Measurements from ENCODE around the gene RPS19.

Gene RPS19

DNA sequence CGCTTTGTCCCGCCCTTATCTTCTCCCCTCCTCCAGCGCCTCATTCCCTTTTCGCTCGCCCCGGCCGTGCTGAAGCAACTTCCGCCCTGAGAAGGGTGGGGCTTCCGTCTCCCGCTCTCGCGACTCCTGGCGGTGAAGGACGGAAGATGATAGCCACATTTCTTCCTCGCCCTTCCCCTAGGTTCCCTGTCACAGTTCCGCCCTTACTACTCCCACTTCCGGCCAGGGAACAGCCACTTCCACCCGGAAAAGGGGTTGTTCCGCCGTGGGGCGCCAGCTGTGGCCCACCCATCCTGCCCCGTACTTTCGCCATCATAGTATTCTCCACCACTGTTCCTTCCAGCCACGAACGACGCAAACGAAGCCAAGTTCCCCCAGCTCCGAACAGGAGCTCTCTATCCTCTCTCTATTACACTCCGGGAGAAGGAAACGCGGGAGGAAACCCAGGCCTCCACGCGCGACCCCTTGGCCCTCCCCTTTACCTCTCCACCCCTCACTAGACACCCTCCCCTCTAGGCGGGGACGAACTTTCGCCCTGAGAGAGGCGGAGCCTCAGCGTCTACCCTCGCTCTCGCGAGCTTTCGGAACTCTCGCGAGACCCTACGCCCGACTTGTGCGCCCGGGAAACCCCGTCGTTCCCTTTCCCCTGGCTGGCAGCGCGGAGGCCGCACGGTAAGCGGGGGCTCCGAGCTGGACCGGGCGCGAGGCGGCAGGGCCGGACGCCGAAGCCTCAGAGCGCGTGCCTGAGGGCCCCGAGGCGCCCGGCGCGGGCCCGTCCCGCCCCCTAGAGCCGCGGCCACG lies at the start of gene RPS19:
TSS of gene RPS19 (plus strand) at position 638 of the 801 bp plus-strand sequence. CDS start 520 bp downstream, outside the sequence.
- peak within 1 kb of the TSS; percentile 94 for H3K4me3 Mint-ChIP-seq
- peak; percentile 98 for DNase-seq
- TF ChIP-seq, protein P1, sequence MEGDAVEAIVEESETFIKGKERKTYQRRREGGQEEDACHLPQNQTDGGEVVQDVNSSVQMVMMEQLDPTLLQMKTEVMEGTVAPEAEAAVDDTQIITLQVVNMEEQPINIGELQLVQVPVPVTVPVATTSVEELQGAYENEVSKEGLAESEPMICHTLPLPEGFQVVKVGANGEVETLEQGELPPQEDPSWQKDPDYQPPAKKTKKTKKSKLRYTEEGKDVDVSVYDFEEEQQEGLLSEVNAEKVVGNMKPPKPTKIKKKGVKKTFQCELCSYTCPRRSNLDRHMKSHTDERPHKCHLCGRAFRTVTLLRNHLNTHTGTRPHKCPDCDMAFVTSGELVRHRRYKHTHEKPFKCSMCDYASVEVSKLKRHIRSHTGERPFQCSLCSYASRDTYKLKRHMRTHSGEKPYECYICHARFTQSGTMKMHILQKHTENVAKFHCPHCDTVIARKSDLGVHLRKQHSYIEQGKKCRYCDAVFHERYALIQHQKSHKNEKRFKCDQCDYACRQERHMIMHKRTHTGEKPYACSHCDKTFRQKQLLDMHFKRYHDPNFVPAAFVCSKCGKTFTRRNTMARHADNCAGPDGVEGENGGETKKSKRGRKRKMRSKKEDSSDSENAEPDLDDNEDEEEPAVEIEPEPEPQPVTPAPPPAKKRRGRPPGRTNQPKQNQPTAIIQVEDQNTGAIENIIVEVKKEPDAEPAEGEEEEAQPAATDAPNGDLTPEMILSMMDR (IDR thresholded peaks at IDR 0.05) = peak; percentile 57
- H3K27me3 Mint-ChIP-seq (ENCODE audit: low read depth, poor library complexity) = peaks cover 37% of the 10 kb centered on the region
- H3K4me1 Mint-ChIP-seq = peaks cover 43% of the 10 kb centered on the region
- no peaks in the 10 kb centered on the region for H3K9me3 Mint-ChIP-seq
- H3K36me3 Mint-ChIP-seq (ENCODE audit: low read depth) = peaks cover 42% of the 10 kb centered on the region
- peak within 1 kb of the TSS; percentile 99 for H3K27ac Mint-ChIP-seq

DNA sequence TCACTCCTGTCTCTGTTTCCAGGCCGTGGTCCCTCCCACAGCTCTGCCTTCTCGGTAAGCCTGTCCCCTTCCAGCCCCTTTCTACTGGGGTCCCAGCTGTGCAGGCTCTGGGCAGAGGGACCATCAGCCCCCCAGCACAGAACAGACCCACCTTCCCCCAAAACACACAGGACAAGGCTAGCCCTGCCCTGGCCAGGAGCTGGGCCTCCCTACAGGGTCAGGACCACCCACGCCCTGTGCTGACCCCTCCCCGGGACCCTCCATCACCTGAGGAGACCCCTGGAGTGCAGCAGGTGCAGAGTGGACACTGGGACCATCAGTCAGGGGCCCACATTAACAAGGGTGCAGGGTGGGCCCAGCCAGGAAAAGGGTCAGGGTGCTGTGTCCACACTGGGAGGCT lies 49.8 kb upstream of the RPS19 start:
- Mint-ChIP-seq H3K27me3 (ENCODE audit: low read depth, poor library complexity) (peaks cover 3% of the 10 kb centered on the region), H3K27ac (no peak overlapping the region), H3K36me3 (ENCODE audit: low read depth) (no peaks in the 10 kb centered on the region), H3K4me3 (no peak overlapping the region), H3K4me1 (no peaks in the 10 kb centered on the region), H3K9me3 (peaks cover 72% of the 10 kb centered on the region)
- TF ChIP-seq, protein P1 (IDR thresholded peaks at IDR 0.05) = no peak
- DNase-seq = no peak

DNA sequence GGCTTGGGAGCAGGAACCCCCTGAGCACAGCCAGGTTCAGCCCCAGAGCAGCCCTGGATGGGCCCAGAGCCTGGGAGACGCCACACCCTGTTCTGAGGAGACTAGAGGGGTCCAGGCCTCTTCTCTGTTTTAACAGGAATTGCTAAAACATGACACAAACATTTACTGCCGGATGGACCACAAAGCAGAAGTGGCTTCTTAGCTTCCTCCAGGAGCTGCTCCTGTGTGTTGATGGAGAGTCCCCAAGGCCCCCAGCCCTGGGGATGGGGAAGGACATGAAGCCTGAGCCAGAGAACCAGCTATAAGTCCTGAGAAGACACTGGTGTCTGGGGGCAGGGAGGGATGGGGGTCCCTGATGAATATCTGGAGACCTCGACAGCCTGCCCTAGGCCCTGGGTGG lies 49.0 kb upstream of the RPS19 start:
- Mint-ChIP-seq H3K27ac (no peak overlapping the region), H3K4me3 (no peak overlapping the region), H3K36me3 (ENCODE audit: low read depth) (no peaks in the 10 kb centered on the region), H3K27me3 (ENCODE audit: low read depth, poor library complexity) (peaks cover 3% of the 10 kb centered on the region), H3K4me1 (no peaks in the 10 kb centered on the region), H3K9me3 (peaks cover 70% of the 10 kb centered on the region)
- TF ChIP-seq, protein P1 (IDR thresholded peaks at IDR 0.05) = no peak
- no peak for DNase-seq

DNA sequence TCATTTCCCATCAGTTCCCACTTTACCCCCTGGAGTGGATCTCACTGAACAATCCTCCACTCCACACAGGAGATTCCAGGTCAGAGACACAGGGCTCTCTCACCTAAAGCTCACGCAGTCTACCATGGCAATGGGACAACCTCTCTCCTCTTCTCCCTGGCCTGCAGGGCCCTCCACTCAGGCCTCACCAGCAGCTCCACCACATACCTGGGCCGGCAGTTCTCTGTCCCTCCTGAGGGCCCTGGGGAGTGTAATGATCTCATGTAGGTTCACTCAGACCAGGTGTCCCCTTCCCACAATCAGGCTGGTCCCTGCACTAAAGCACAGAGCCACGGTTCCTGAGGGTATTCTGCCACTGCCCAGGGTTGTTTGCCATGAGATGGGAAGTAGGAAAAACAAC lies 48.1 kb upstream of the RPS19 start:
- peaks cover 65% of the 10 kb centered on the region for H3K9me3 Mint-ChIP-seq
- no peak overlapping the region for H3K27ac Mint-ChIP-seq
- no peak overlapping the region for H3K4me3 Mint-ChIP-seq
- DNase-seq = no peak
- H3K36me3 Mint-ChIP-seq (ENCODE audit: low read depth) = no peaks in the 10 kb centered on the region
- no peaks in the 10 kb centered on the region for H3K4me1 Mint-ChIP-seq
- TF ChIP-seq, protein P1 (IDR thresholded peaks at IDR 0.05) = no peak
- peaks cover 3% of the 10 kb centered on the region for H3K27me3 Mint-ChIP-seq (ENCODE audit: low read depth, poor library complexity)

DNA sequence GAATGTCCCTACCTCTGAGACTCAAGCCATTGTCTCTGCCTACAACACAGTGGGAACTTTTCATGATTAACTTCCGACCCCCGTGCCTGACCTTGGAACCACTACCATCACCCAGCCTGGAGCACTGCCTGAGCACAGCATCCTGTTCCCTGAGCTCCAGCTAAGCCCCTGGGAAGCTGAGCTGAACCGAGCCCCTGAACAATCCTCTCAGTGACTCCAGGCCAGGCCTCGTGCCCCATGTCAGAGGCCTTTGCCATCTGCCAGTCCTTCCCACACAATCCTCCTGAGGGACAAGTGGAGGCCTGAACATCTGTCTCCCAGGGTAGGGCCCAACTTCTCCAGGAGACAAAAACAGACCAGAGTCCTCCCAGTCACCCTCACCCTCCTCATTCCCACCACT lies 46.1 kb upstream of the RPS19 start:
- H3K36me3 Mint-ChIP-seq (ENCODE audit: low read depth) = no peaks in the 10 kb centered on the region
- H3K4me3 Mint-ChIP-seq = no peak overlapping the region
- DNase-seq = no peak
- H3K27ac Mint-ChIP-seq = no peak overlapping the region
- peaks cover 61% of the 10 kb centered on the region for H3K9me3 Mint-ChIP-seq
- peaks cover 5% of the 10 kb centered on the region for H3K27me3 Mint-ChIP-seq (ENCODE audit: low read depth, poor library complexity)
- no peaks in the 10 kb centered on the region for H3K4me1 Mint-ChIP-seq
- TF ChIP-seq, protein P1 (IDR thresholded peaks at IDR 0.05) = no peak

DNA sequence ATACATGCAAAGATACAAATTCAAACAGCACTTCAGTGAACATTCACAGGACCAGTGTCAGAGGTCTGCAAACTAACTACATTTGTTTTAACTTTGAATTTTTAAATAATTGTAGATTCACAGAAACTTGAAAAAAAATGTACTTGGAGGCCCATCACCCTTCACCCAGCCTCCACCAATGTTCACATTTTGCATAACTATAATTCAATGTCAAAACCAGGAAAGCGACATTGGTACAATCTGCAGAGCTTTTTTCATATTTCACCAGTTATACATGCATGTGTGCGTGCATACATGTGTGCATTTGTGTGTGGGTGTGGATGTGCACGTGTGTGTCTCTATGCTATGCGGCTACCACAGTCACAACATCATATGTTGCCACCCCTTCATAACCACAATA lies 44.8 kb upstream of the RPS19 start:
- H3K36me3 Mint-ChIP-seq (ENCODE audit: low read depth) = no peaks in the 10 kb centered on the region
- DNase-seq = no peak
- TF ChIP-seq, protein P1 (IDR thresholded peaks at IDR 0.05) = no peak
- no peaks in the 10 kb centered on the region for H3K4me1 Mint-ChIP-seq
- H3K9me3 Mint-ChIP-seq = peaks cover 51% of the 10 kb centered on the region
- H3K27ac Mint-ChIP-seq = no peak overlapping the region
- no peak overlapping the region for H3K4me3 Mint-ChIP-seq
- peaks cover 7% of the 10 kb centered on the region for H3K27me3 Mint-ChIP-seq (ENCODE audit: low read depth, poor library complexity)
